B cell (primary cell): ENCODE data around the gene SNX10. TPM values are rescaled to one million over a fixed set of nuclear protein-coding genes. Genes with fewer than 3 reads are reported as not detected.

Source experiments
- ATAC-seq: fragments of 200-7000 bp; cut with Tn5 transposase; one replicate; pipeline ENCODE4 v1.10.0; 2021; ENCODE audit warnings: low read depth, mild to moderate bottlenecking, moderate number of reproducible peaks, moderate library complexity
- CTCF ChIA-PET: fragments of 350-600 bp; sonication (Branson Sonifier 250); formaldehyde crosslinking; loops from one replicate; lab custom pipeline; 2021; ENCODE audit warnings: antibody characterized with exemption, inconsistent platforms; lab: Charles Lee
- POLR2A ChIA-PET: fragments of 350-600 bp; sonication (Branson Sonifier 250); formaldehyde crosslinking; loops from one replicate; lab custom pipeline; 2021; ENCODE audit warnings: antibody characterized with exemption; lab: Charles Lee
- DNase-seq: peaks from one replicate; pipeline ENCODE4 v3.0.0; 2013
- H2AFZ ChIP-seq: 2 replicates; pipeline ENCODE4 v1.6.1; 2012; ENCODE audit warnings: mild to moderate bottlenecking, low read depth, low read length; ENCODE audit not compliant: insufficient read depth, poor library complexity, severe bottlenecking
- H3K27ac ChIP-seq, 2 donors: 1 replicate in 1 of 2; 2 replicates in 1 of 2; pipeline ENCODE4 v1.5.1; 2012 to 2013; ENCODE audit warnings: low read length in 2 of 2, mild to moderate bottlenecking in 2 of 2, moderate library complexity in 1 of 2
- H3K27me3 ChIP-seq, 4 experiments: fragments of 200-600 bp in 1 of 4; sonication (generic) in 1 of 4; replicated peaks in 1 of 4; 1 replicate in 2 of 4; 2 replicates in 2 of 4; pipeline versions ENCODE4 v1.6.1 to v1.7.0; 2013 to 2016; ENCODE audit warnings: low read length in 3 of 4, mild to moderate bottlenecking in 2 of 4, mixed read lengths in 1 of 4, moderate library complexity in 1 of 4; ENCODE audit not compliant: insufficient read depth in 4 of 4, control insufficient read depth in 3 of 4; ENCODE audit errors: control extremely low read depth in 1 of 4
- H3K36me3 ChIP-seq, 2 experiments: replicated peaks in 1 of 2; 1 replicate in 1 of 2; 2 replicates in 1 of 2; pipeline versions ENCODE4 v1.6.1 to v1.7.1; 2013; ENCODE audit warnings: low read length in 1 of 2; ENCODE audit not compliant: insufficient read depth in 2 of 2, control insufficient read depth in 1 of 2; ENCODE audit errors: control extremely low read depth in 1 of 2, extremely low read depth in 1 of 2
- H3K4me1 ChIP-seq, 2 donors: fragments of 200-600 bp in 1 of 2; sonication (generic) in 1 of 2; 1 replicate in 1 of 2; 2 replicates in 1 of 2; pipeline versions ENCODE4 v1.5.1 to v1.6.1; 2013 to 2017; ENCODE audit warnings: low read length in 2 of 2; ENCODE audit not compliant: control insufficient read depth in 2 of 2, insufficient read depth in 2 of 2
- H3K4me2 ChIP-seq: replicated peaks from 2 replicates; pipeline ENCODE3; 2012; ENCODE audit warnings: mild to moderate bottlenecking, low read depth, low read length; ENCODE audit not compliant: poor library complexity, severe bottlenecking
- H3K4me3 ChIP-seq, 5 experiments: fragments of 200-600 bp in 1 of 5; sonication (generic) in 1 of 5; 1 replicate in 3 of 5; 2 replicates in 2 of 5; pipeline versions ENCODE4 v1.5.1 to v1.7.0; 2011 to 2016; ENCODE audit warnings: low read length in 4 of 5, mild to moderate bottlenecking in 4 of 5, low read depth in 2 of 5, control low read depth in 1 of 5, moderate library complexity in 1 of 5; ENCODE audit not compliant: insufficient read depth in 1 of 5; ENCODE audit errors: control extremely low read depth in 1 of 5, extremely low read depth in 1 of 5
- H3K79me2 ChIP-seq: fragments of 200-600 bp; sonication (generic); one replicate; pipeline ENCODE4 v1.6.0; 2016; ENCODE audit warnings: low read length; ENCODE audit not compliant: control insufficient read depth, insufficient read depth
- H3K9ac ChIP-seq: fragments of 200-600 bp; sonication (generic); 2 replicates; pipeline ENCODE4 v1.6.1; 2017; ENCODE audit warnings: mild to moderate bottlenecking, low read length, moderate library complexity
- H3K9me3 ChIP-seq, 3 donors: one replicate each; pipeline versions ENCODE4 v1.6.1 to v1.7.1; 2013; ENCODE audit warnings: low read length in 2 of 3; ENCODE audit not compliant: control insufficient read depth in 2 of 3, insufficient read depth in 1 of 3; ENCODE audit errors: control extremely low read depth in 1 of 3
- H4K20me1 ChIP-seq: 2 replicates; pipeline ENCODE4 v1.6.0; 2012; ENCODE audit warnings: mild to moderate bottlenecking, low read length; ENCODE audit not compliant: insufficient read depth, control insufficient read depth, poor library complexity, severe bottlenecking
- H3K27ac Mint-ChIP-seq: one replicate; pipeline ENCODE4 v1.8.0; 2021; ENCODE audit warnings: mixed read lengths
- H3K27me3 Mint-ChIP-seq: one replicate; pipeline ENCODE4 v1.8.0; 2021; ENCODE audit warnings: mixed read lengths
- H3K4me1 Mint-ChIP-seq: one replicate; pipeline ENCODE4 v1.8.0; 2021; ENCODE audit warnings: mixed read lengths
- H3K4me3 Mint-ChIP-seq: one replicate; pipeline ENCODE4 v1.8.0; 2021; ENCODE audit warnings: mixed read lengths
- H3K9me3 Mint-ChIP-seq: one replicate; pipeline ENCODE4 v1.8.0; 2022; ENCODE audit warnings: mixed read lengths; ENCODE audit not compliant: insufficient read depth
- CTCF ChIP-seq: fragments of 200-600 bp; IDR thresholded peaks from one replicate; pipeline ENCODE4 v1.8.0; 2022; ENCODE audit warnings: antibody characterized with exemption, mild to moderate bottlenecking
- EZH2 ChIP-seq: IDR thresholded peaks from 2 replicates; pipeline ENCODE4 v1.6.1; 2012; ENCODE audit warnings: borderline replicate concordance, low read depth, mild to moderate bottlenecking, moderate library complexity, low read length; ENCODE audit not compliant: insufficient read depth, poor library complexity, severe bottlenecking
- WGBS: methylation state at CpG from one replicate; pipeline ENCODE4 v1.1.5; 2013; ENCODE audit warnings: missing lambda C conversion rate; ENCODE audit not compliant: insufficient coverage; 5-methylcytosine and 5-hydroxymethylcytosine counted together
- intact Hi-C: fragments of 100-400 bp; cut with micrococcal nuclease; formaldehyde crosslinking; loops from one replicate; pipeline ENCODE4 v1.10.0; 2022
- polyA plus RNA-seq: library from polyadenylated mRNA; depleted of rRNA; stranded (reverse); fragments of >200 nt; gene quantifications from 2 replicates; pipeline ENCODE4 v1.2.3, GENCODE V29; 2012
- total RNA-seq, 2 donors: library from RNA; stranded (reverse); fragments of 120-200 nt in 1 of 2; gene quantifications; 1 replicate in 1 of 2; 2 replicates in 1 of 2; pipeline versions ENCODE4 v1.2.3 to v1.2.4, GENCODE V29; 2013 to 2022

The SNX10 gene
- total and polyA plus RNA-seq, 2 donors (not counting 1 experiment from before 2014, with no cell fraction given) = 26.5 to 29.2 TPM

- H2AFZ ChIP-seq = no peak overlapping the region
- H3K9ac ChIP-seq = no peak overlapping the region
- intact Hi-C loops = no loop called here
- no peak for ATAC-seq
- CTCF ChIA-PET = interaction anchor here (1.1 to 1.7 kb wide), 7 partner anchors 9 to 293 kb away, joined by 3 to 10 read pairs (median 4); no protein-coding TSS in a partner anchor
- H3K4me1 ChIP-seq = peaks cover 0 to 4% of the 10 kb centered on the region in 2 donors
- Mint-ChIP-seq H3K4me1 (peaks cover 6% of the 10 kb centered on the region), H3K27me3 (peaks cover 17% of the 10 kb centered on the region), H3K9me3 (no peaks in the 10 kb centered on the region), H3K4me3 (no peak overlapping the region), H3K27ac (no peak overlapping the region)
- TF ChIP-seq EZH2 (no peak), CTCF (no peak)
- H3K36me3 ChIP-seq = no peaks in the 10 kb centered on the region
- H3K9me3 ChIP-seq = no peaks in the 10 kb centered on the region
- no peaks in the 10 kb centered on the region for H3K79me2 ChIP-seq
- peaks cover 0 to 9% (median 0%) of the 10 kb centered on the region in 4 experiments for H3K27me3 ChIP-seq
- no peak for DNase-seq
- no peaks in the 10 kb centered on the region for H4K20me1 ChIP-seq
- no peak overlapping the region for H3K4me3 ChIP-seq
- no peak overlapping the region for H3K27ac ChIP-seq
- WGBS = 20% methylated on average over 4 of the region's 4 CpGs
- H3K4me2 ChIP-seq = no peak overlapping the region
- POLR2A ChIA-PET = no interaction called here
These were observed 96.6 kb downstream of the SNX10 start for GRCh38 chr7:26388256-26388655.

- intact Hi-C loops = loop anchor here (10.0 kb wide), 1 partner anchor 425 kb away; no protein-coding TSS in a partner anchor
- no peak overlapping the region for H3K4me3 Mint-ChIP-seq
- peaks cover 6% of the 10 kb centered on the region for H3K4me1 Mint-ChIP-seq
- Histone ChIP-seq H3K27ac (no peak overlapping the region), H3K36me3 (no peaks in the 10 kb centered on the region), H4K20me1 (no peaks in the 10 kb centered on the region), H3K4me2 (no peak overlapping the region), H2AFZ (no peak overlapping the region), H3K4me1 (peaks cover 0 to 4% of the 10 kb centered on the region in 2 donors), H3K9me3 (no peaks in the 10 kb centered on the region), H3K9ac (no peak overlapping the region), H3K27me3 (peaks cover 0 to 9% (median 0%) of the 10 kb centered on the region in 4 experiments), H3K4me3 (no peak overlapping the region), H3K79me2 (no peaks in the 10 kb centered on the region)
- no peak for TF ChIP-seq EZH2
- no peak for TF ChIP-seq CTCF
- H3K9me3 Mint-ChIP-seq = no peaks in the 10 kb centered on the region
- DNase-seq (no peak), ATAC-seq (no peak)
- 10% methylated on average over 1 of the region's 2 CpGs for WGBS
- H3K27me3 Mint-ChIP-seq = peaks cover 19% of the 10 kb centered on the region
- H3K27ac Mint-ChIP-seq = no peak overlapping the region
- CTCF ChIA-PET = interaction anchor here (0.5 to 2.7 kb wide), 4 partner anchors 9 to 231 kb away, joined by 3 to 10 read pairs (median 5); no protein-coding TSS in a partner anchor
- POLR2A ChIA-PET = no interaction called here
These were observed 98.4 kb downstream of the SNX10 start for GRCh38 chr7:26390016-26390415.
